H9 (cell line): Measurements from ENCODE around the gene MAGI1. TPM values are rescaled to one million over a fixed set of nuclear protein-coding genes. Genes with fewer than 3 reads are reported as not detected.
A peak's percentile ranks its signal among the peaks of the same experiment; 100 is the strongest.

Experiments
- DNase-seq: peaks from one replicate; pipeline ENCODE4 v3.0.0-alpha.2; 2017
- H2AFZ ChIP-seq: one replicate; pipeline ENCODE4 v1.6.1; 2013; ENCODE audit warnings: mild to moderate bottlenecking, low read length, control low read depth, moderate library complexity
- H2AK5ac ChIP-seq: 2 replicates; pipeline ENCODE4 v1.6.1; 2013; ENCODE audit warnings: low read length, control low read depth, mixed read lengths; ENCODE audit not compliant: insufficient read length
- H2BK120ac ChIP-seq: one replicate; pipeline ENCODE4 v1.6.1; 2013; ENCODE audit warnings: low read depth, mild to moderate bottlenecking, low read length, control low read depth, inconsistent platforms; ENCODE audit not compliant: poor library complexity, severe bottlenecking
- H2BK12ac ChIP-seq: 2 replicates; pipeline ENCODE4 v1.6.1; 2013; ENCODE audit warnings: low read length, control low read depth, mixed read lengths, low read depth; ENCODE audit not compliant: insufficient read length
- H2BK15ac ChIP-seq: 2 replicates; pipeline ENCODE4 v1.6.1; 2013; ENCODE audit warnings: low read depth, low read length, control low read depth
- H2BK20ac ChIP-seq: one replicate; pipeline ENCODE4 v1.6.1; 2013; ENCODE audit warnings: low read depth, mild to moderate bottlenecking, low read length, control low read depth, inconsistent platforms; ENCODE audit not compliant: poor library complexity, severe bottlenecking
- H2BK5ac ChIP-seq: 2 replicates; pipeline ENCODE4 v1.6.1; 2013; ENCODE audit warnings: low read length, control low read depth, mixed read lengths; ENCODE audit not compliant: insufficient read length
- H3K14ac ChIP-seq: 2 replicates; pipeline ENCODE4 v1.6.1; 2013; ENCODE audit warnings: low read length, control low read depth; ENCODE audit not compliant: insufficient read depth
- H3K18ac ChIP-seq: 2 replicates; pipeline ENCODE4 v1.6.1; 2013; ENCODE audit warnings: low read depth, mild to moderate bottlenecking, mixed read lengths, low read length, control low read depth; ENCODE audit not compliant: insufficient read length
- H3K23ac ChIP-seq: 2 replicates; pipeline ENCODE4 v1.6.1; 2013; ENCODE audit warnings: low read length, control low read depth, mixed read lengths, low read depth; ENCODE audit not compliant: insufficient read length
- H3K23me2 ChIP-seq: 2 replicates; pipeline ENCODE4 v1.6.1; 2013; ENCODE audit warnings: low read depth, mild to moderate bottlenecking, mixed read lengths, low read length, control low read depth; ENCODE audit not compliant: insufficient read length, poor library complexity, severe bottlenecking
- H3K27ac ChIP-seq: 2 replicates; pipeline ENCODE4 v1.5.1; 2013; ENCODE audit warnings: low read length, control low read depth, mixed read lengths, low read depth; ENCODE audit not compliant: insufficient read length
- H3K27me3 ChIP-seq: 2 replicates; pipeline ENCODE4 v1.6.1; 2013; ENCODE audit warnings: low read length, control low read depth, inconsistent platforms; ENCODE audit not compliant: insufficient read depth
- H3K4ac ChIP-seq: 2 replicates; pipeline ENCODE4 v1.6.1; 2013; ENCODE audit warnings: low read depth, mild to moderate bottlenecking, control low read depth, inconsistent platforms, low read length, moderate library complexity
- H3K4me1 ChIP-seq: 2 replicates; pipeline ENCODE4 v1.6.1; 2013; ENCODE audit warnings: low read length, control low read depth, inconsistent platforms; ENCODE audit not compliant: insufficient read depth
- H3K4me2 ChIP-seq: 2 replicates; pipeline ENCODE4 v1.6.1; 2013; ENCODE audit warnings: low read length, control low read depth, mixed read lengths; ENCODE audit not compliant: insufficient read length, insufficient read depth
- H3K56ac ChIP-seq: 2 replicates; pipeline ENCODE4 v1.6.1; 2013; ENCODE audit warnings: low read depth, mild to moderate bottlenecking, mixed read lengths, low read length, control low read depth; ENCODE audit not compliant: insufficient read length
- H3K79me1 ChIP-seq: 2 replicates; pipeline ENCODE4 v1.6.1; 2013; ENCODE audit warnings: low read depth, mild to moderate bottlenecking, moderate library complexity, low read length, control low read depth, inconsistent platforms; ENCODE audit not compliant: insufficient read depth, poor library complexity, severe bottlenecking
- H3K79me2 ChIP-seq: 2 replicates; pipeline ENCODE4 v1.6.1; 2013; ENCODE audit warnings: low read length, control low read depth, inconsistent platforms; ENCODE audit not compliant: insufficient read depth
- H3K9ac ChIP-seq: 2 replicates; pipeline ENCODE4 v1.6.1; 2013; ENCODE audit warnings: low read length, control low read depth, mixed read lengths; ENCODE audit not compliant: insufficient read length; ENCODE audit errors: extremely low read depth
- H3K9me3 ChIP-seq: one replicate; pipeline ENCODE4 v1.6.1; 2013; ENCODE audit warnings: low read depth, low read length, inconsistent platforms; ENCODE audit not compliant: control insufficient read depth
- H3T11ph ChIP-seq: one replicate; pipeline ENCODE4 v1.6.1; 2013; ENCODE audit warnings: mild to moderate bottlenecking, low read length, control low read depth, inconsistent platforms
- H4K20me1 ChIP-seq: one replicate; pipeline ENCODE4 v1.6.1; 2013; ENCODE audit not compliant: control insufficient read depth, insufficient read length, insufficient read depth
- H4K5ac ChIP-seq: 2 replicates; pipeline ENCODE4 v1.6.1; 2013; ENCODE audit warnings: low read depth, mild to moderate bottlenecking, mixed read lengths, low read length, control low read depth; ENCODE audit not compliant: insufficient read length
- H4K8ac ChIP-seq: replicated peaks from 2 replicates; pipeline ENCODE4 v1.6.1; 2013; ENCODE audit warnings: low read length, control low read depth, mixed read lengths, low read depth; ENCODE audit not compliant: insufficient read length
- H4K91ac ChIP-seq: 2 replicates; pipeline ENCODE4 v1.6.1; 2013; ENCODE audit warnings: low read depth, mild to moderate bottlenecking, moderate library complexity, mixed read lengths, low read length, control low read depth; ENCODE audit not compliant: insufficient read length
- H3K27ac Mint-ChIP-seq, 3 experiments: 2 replicates in 2 of 3; 3 replicates in 1 of 3; pipeline ENCODE4 v1.8.0; 2020 to 2021; ENCODE audit warnings: mixed read lengths in 3 of 3, mild to moderate bottlenecking in 1 of 3, moderate library complexity in 1 of 3
- H3K27me3 Mint-ChIP-seq: 2 replicates; pipeline ENCODE4 v1.8.0; 2021; ENCODE audit warnings: low read depth, mild to moderate bottlenecking, moderate library complexity, mixed read lengths
- H3K36me3 Mint-ChIP-seq, 3 experiments: 2 replicates in 2 of 3; 3 replicates in 1 of 3; pipeline ENCODE4 v1.8.0; 2020 to 2021; ENCODE audit warnings: low read depth in 3 of 3, mixed read lengths in 3 of 3; ENCODE audit not compliant: insufficient read depth in 1 of 3
- H3K4me1 Mint-ChIP-seq, 2 experiments: 2 replicates each; pipeline ENCODE4 v1.8.0; 2020; ENCODE audit warnings: mixed read lengths in 2 of 2
- H3K4me3 Mint-ChIP-seq, 2 experiments: 2 replicates in 1 of 2; 3 replicates in 1 of 2; pipeline ENCODE4 v1.8.0; 2020 to 2021; ENCODE audit warnings: mild to moderate bottlenecking in 2 of 2, mixed read lengths in 2 of 2, moderate library complexity in 1 of 2
- H3K9me3 Mint-ChIP-seq, 2 experiments: 2 replicates in 1 of 2; 3 replicates in 1 of 2; pipeline ENCODE4 v1.8.0; 2020; ENCODE audit warnings: mild to moderate bottlenecking in 2 of 2, mixed read lengths in 2 of 2, moderate library complexity in 1 of 2
- WGBS: extraction: QIAGEN DNeasy Blood & Tissue Kit; methylation state at CpG from one replicate; pipeline ENCODE4 v1.1.7; 2013; ENCODE audit warnings: missing lambda C conversion rate, low lambda C conversion rate, mixed read lengths; ENCODE audit not compliant: insufficient read length; ENCODE audit errors: extremely low coverage; 5-methylcytosine and 5-hydroxymethylcytosine counted together
- total RNA-seq: library from RNA; stranded (reverse); gene quantifications from 2 replicates; pipeline ENCODE4 v1.2.1, GENCODE V29; 2021
- TF ChIP-seq, protein P1 (sequence below): fragments of 200-600 bp; sonication (generic); conservative IDR thresholded peaks from 3 replicates; pipeline ENCODE4 v1.8.0; 2021; ENCODE audit warnings: antibody characterized with exemption, mild to moderate bottlenecking

The MAGI1 gene
- total RNA-seq, 1 experiment from 2014 or later: 65.7 TPM

DNA sequence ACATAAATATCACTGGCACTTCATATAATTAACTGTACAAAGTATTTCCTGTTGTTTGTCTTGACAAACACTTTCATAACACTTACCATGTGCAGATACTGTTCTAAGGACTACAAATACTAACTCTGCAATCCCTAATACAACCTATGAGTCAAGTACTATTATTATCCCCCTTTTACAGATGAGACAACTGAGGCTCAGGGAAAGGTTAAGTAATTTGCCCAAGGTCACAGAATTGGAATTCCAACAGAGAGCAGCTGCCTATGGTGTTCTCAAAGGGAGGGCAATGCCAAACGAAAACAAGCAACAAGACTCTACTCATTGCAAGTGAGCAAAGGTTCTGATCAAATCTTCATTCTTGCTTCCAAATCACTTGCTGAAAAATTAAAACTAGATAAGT is 85.9 kb downstream of the MAGI1 start:
- Histone ChIP-seq H3T11ph (peak overlapping the region; percentile 87), H4K8ac (no peak overlapping the region), H3K79me2 (no peaks in the 10 kb centered on the region; the same call in 1 of the 2 replicates), H3K4me2 (no peak overlapping the region), H2BK120ac (peak overlapping the region; percentile 44), H4K20me1 (no peaks in the 10 kb centered on the region), H3K9ac (no peak overlapping the region), H2BK5ac (no peak overlapping the region), H2BK15ac (no peak overlapping the region), H3K79me1 (no peaks in the 10 kb centered on the region), H3K23ac (no peak overlapping the region), H2AK5ac (peak overlapping the region; percentile 30), H4K5ac (peak overlapping the region; percentile 31), H3K14ac (peak overlapping the region; percentile 38; the same call in 1 of the 2 replicates), H3K27ac (peak overlapping the region; percentile 87), H3K18ac (peak overlapping the region; percentile 78), H4K91ac (no peak overlapping the region), H2BK20ac (no peak overlapping the region), H3K4ac (peak overlapping the region; percentile 26), H2BK12ac (peak overlapping the region; percentile 94), H3K9me3 (no peaks in the 10 kb centered on the region), H3K27me3 (no peaks in the 10 kb centered on the region), H3K56ac (no peak overlapping the region), H3K23me2 (no peaks in the 10 kb centered on the region), H2AFZ (no peak overlapping the region), H3K4me1 (peaks cover 7% of the 10 kb centered on the region)
- peak overlapping the region; percentile 98 to 99 (median 99) for H3K27ac Mint-ChIP-seq
- no peak overlapping the region for H3K4me3 Mint-ChIP-seq
- TF ChIP-seq, protein P1, sequence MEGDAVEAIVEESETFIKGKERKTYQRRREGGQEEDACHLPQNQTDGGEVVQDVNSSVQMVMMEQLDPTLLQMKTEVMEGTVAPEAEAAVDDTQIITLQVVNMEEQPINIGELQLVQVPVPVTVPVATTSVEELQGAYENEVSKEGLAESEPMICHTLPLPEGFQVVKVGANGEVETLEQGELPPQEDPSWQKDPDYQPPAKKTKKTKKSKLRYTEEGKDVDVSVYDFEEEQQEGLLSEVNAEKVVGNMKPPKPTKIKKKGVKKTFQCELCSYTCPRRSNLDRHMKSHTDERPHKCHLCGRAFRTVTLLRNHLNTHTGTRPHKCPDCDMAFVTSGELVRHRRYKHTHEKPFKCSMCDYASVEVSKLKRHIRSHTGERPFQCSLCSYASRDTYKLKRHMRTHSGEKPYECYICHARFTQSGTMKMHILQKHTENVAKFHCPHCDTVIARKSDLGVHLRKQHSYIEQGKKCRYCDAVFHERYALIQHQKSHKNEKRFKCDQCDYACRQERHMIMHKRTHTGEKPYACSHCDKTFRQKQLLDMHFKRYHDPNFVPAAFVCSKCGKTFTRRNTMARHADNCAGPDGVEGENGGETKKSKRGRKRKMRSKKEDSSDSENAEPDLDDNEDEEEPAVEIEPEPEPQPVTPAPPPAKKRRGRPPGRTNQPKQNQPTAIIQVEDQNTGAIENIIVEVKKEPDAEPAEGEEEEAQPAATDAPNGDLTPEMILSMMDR: no peak
- H3K9me3 Mint-ChIP-seq: no peaks in the 10 kb centered on the region
- peaks cover 56 to 64% of the 10 kb centered on the region in 2 experiments for H3K4me1 Mint-ChIP-seq
- no peaks in the 10 kb centered on the region for H3K36me3 Mint-ChIP-seq
- no peak for DNase-seq
- no CpG with 5 or more reads among the region's 1 CpG for WGBS
- H3K27me3 Mint-ChIP-seq: peaks cover 2% of the 10 kb centered on the region; the same call in 1 of the 2 replicates
